HCT116 (cell line): ENCODE data around the gene GGA2. TPM values are rescaled to one million over a fixed set of nuclear protein-coding genes. Genes with fewer than 3 reads are reported as not detected.

Source experiments
- ATAC-seq: fragments of 200-7000 bp; cut with Tn5 transposase; 2 replicates; pipeline ENCODE4 v1.9.1; 2020; ENCODE audit warnings: mild to moderate bottlenecking, moderate library complexity
- BruUV-seq: library from RNA; stranded (reverse); fragments of 400-500 nt; replicated peaks from 2 replicates; lab custom pipeline; 2021; lab: Mats Ljungman, UMichigan
- CTCF ChIA-PET: fragments of 300-600 bp; sonication (Branson Sonifier 250); formaldehyde crosslinking; loops from one replicate; lab custom pipeline; 2021; ENCODE audit warnings: antibody characterized with exemption; lab: Charles Lee
- POLR2A ChIA-PET: fragments of 300-600, 350-600 bp; sonication (Branson Sonifier 250); formaldehyde crosslinking; loops from one replicate; lab custom pipeline; 2021; ENCODE audit warnings: antibody characterized with exemption; lab: Charles Lee
- RAD21 ChIA-PET, 2 experiments: fragments of 300-600 bp; sonication (Branson Sonifier 250); formaldehyde crosslinking; loops; one replicate each; lab custom pipeline; 2023; ENCODE audit warnings: low total read pairs in 2 of 2; ENCODE audit not compliant: uncharacterized antibody in 2 of 2, unreplicated experiment in 2 of 2, low non-redundant PET in 1 of 2; lab: Charles Lee
- DNase-seq: peaks from one replicate; pipeline ENCODE4 v3.0.0-alpha.2; 2010; ENCODE audit warnings: low read depth, low spot score
- H2AFZ ChIP-seq: fragments of 200-600 bp; shearing (Covaris generic), sonication (generic); 2 replicates; pipeline ENCODE4 v1.6.1; 2017; ENCODE audit warnings: low read depth, mixed run types, mixed read lengths, antibody characterized with exemption, low read length; ENCODE audit not compliant: poor library complexity, severe bottlenecking
- H3K27ac ChIP-seq: 2 replicates; pipeline ENCODE4 v1.5.1; 2012; ENCODE audit warnings: low read depth, low read length
- H3K27me3 ChIP-seq: fragments of 200-600 bp; sonication (generic); 2 replicates; pipeline ENCODE4 v1.6.1; 2016; ENCODE audit warnings: mixed run types, low read length, mixed read lengths; ENCODE audit not compliant: insufficient read depth
- H3K36me3 ChIP-seq, 2 experiments: fragments of 200-500 bp in 1 of 2; fragments of 200-600 bp in 1 of 2; sonication (Bioruptor generic) in 1 of 2; sonication (generic) in 1 of 2; 2 replicates each; pipeline versions ENCODE4 v1.5.1 to v1.6.1; 2014 to 2016; ENCODE audit warnings: low read length in 2 of 2, inconsistent platforms in 1 of 2, mixed read lengths in 1 of 2, mixed run types in 1 of 2; ENCODE audit not compliant: insufficient read depth in 2 of 2, control insufficient read depth in 1 of 2
- H3K4me1 ChIP-seq, 2 experiments: fragments of 200-600 bp in 1 of 2; sonication (generic) in 1 of 2; 2 replicates each; pipeline versions ENCODE4 v1.5.1 to v1.6.1; 2012 to 2017; ENCODE audit warnings: low read length in 2 of 2, inconsistent platforms in 1 of 2, mild to moderate bottlenecking in 1 of 2, mixed read lengths in 1 of 2, mixed run types in 1 of 2, moderate library complexity in 1 of 2; ENCODE audit not compliant: insufficient read depth in 2 of 2, control insufficient read depth in 1 of 2
- H3K4me2 ChIP-seq: fragments of 200-600 bp; sonication (generic); 2 replicates; pipeline ENCODE4 v1.6.1; 2017; ENCODE audit warnings: mixed run types, low read length, mixed read lengths
- H3K4me3 ChIP-seq, 2 experiments: fragments of 200-600 bp in 1 of 2; sonication (generic) in 1 of 2; replicated peaks in 1 of 2; 2 replicates each; pipeline ENCODE4 v1.5.1; 2011 to 2016; ENCODE audit warnings: low read length in 2 of 2, control low read depth in 1 of 2, low read depth in 1 of 2, mild to moderate bottlenecking in 1 of 2, mixed read lengths in 1 of 2, mixed run types in 1 of 2
- H3K79me2 ChIP-seq: fragments of 200-600 bp; sonication (generic); 2 replicates; pipeline ENCODE4 v1.6.1; 2017; ENCODE audit warnings: mild to moderate bottlenecking, mixed run types, low read length, moderate library complexity, mixed read lengths; ENCODE audit not compliant: insufficient read depth
- H3K9ac ChIP-seq: fragments of 200-600 bp; sonication (generic); 2 replicates; pipeline ENCODE4 v1.6.1; 2016; ENCODE audit warnings: low read length, mixed read lengths
- H3K9me2 ChIP-seq: fragments of 200-600 bp; sonication (generic), shearing (Covaris generic); 2 replicates; pipeline ENCODE4 v1.6.1; 2017; ENCODE audit warnings: mixed run types, mild to moderate bottlenecking, moderate library complexity; ENCODE audit not compliant: insufficient read depth
- H3K9me3 ChIP-seq, 2 experiments: fragments of 200-500 bp in 1 of 2; fragments of 200-600 bp in 1 of 2; sonication (Bioruptor generic) in 1 of 2; sonication (generic) in 1 of 2; 2 replicates each; pipeline ENCODE4 v1.6.1; 2014 to 2017; ENCODE audit warnings: low read length in 2 of 2, mixed read lengths in 2 of 2, inconsistent platforms in 1 of 2, low read depth in 1 of 2, mild to moderate bottlenecking in 1 of 2, mixed run types in 1 of 2, moderate library complexity in 1 of 2; ENCODE audit not compliant: control insufficient read depth in 1 of 2, insufficient read depth in 1 of 2
- H4K20me1 ChIP-seq: fragments of 200-600 bp; sonication (generic), shearing (Covaris generic); 2 replicates; pipeline ENCODE4 v1.6.1; 2017; ENCODE audit warnings: mixed run types, mild to moderate bottlenecking, moderate library complexity; ENCODE audit not compliant: insufficient read depth
- CBX3 ChIP-seq: IDR thresholded peaks from 2 replicates; pipeline ENCODE4 v1.6.1; 2012; ENCODE audit warnings: low read depth
- CTCF ChIP-seq, 3 experiments: fragments of 200-600 bp in 1 of 3; sonication (generic) in 1 of 3; IDR thresholded peaks in 2 of 3; conservative IDR thresholded peaks in 1 of 3; 2 replicates each; pipeline ENCODE4 v1.5.1; 2012 to 2017; ENCODE audit warnings: low read depth in 2 of 3, low read length in 2 of 3, antibody characterized with exemption in 1 of 3, borderline replicate concordance in 1 of 3, control low read depth in 1 of 3, mild to moderate bottlenecking in 1 of 3, mixed read lengths in 1 of 3, mixed run types in 1 of 3, moderate library complexity in 1 of 3; ENCODE audit not compliant: insufficient read depth in 1 of 3
- EGR1 ChIP-seq: IDR thresholded peaks from 2 replicates; pipeline ENCODE4 v1.6.1; 2012; ENCODE audit warnings: low read depth
- EZH2 ChIP-seq: fragments of 200-600 bp; sonication (generic); IDR thresholded peaks from 2 replicates; pipeline ENCODE4 v1.6.1; 2017; ENCODE audit warnings: antibody characterized with exemption, mixed run types
- FOSL1 ChIP-seq: IDR thresholded peaks from 2 replicates; pipeline ENCODE4 v1.6.1; 2012; ENCODE audit warnings: low read depth
- POLR2A ChIP-seq: IDR thresholded peaks from 2 replicates; pipeline ENCODE4 v1.7.0; 2011; ENCODE audit warnings: borderline replicate concordance; ENCODE audit not compliant: insufficient read depth, insufficient read length; ENCODE audit errors: extremely low read depth
- TCF7L2 ChIP-seq: IDR thresholded peaks from 2 replicates; pipeline ENCODE4 v1.7.0; 2011; ENCODE audit warnings: borderline replicate concordance, inconsistent platforms; ENCODE audit not compliant: insufficient read depth, insufficient read length; ENCODE audit errors: extremely low read depth
- YY1 ChIP-seq: IDR thresholded peaks from 2 replicates; pipeline ENCODE4 v1.6.1; 2011; ENCODE audit warnings: low read length, low read depth, moderate library complexity, mild to moderate bottlenecking; ENCODE audit not compliant: insufficient replicate concordance; ENCODE audit errors: extremely low read depth
- ZNF274 ChIP-seq: fragments of 200-500 bp; sonication (Bioruptor generic); IDR thresholded peaks from 2 replicates; pipeline ENCODE4 v1.6.1; 2014; ENCODE audit warnings: mild to moderate bottlenecking, low read depth, low read length, inconsistent platforms
- intact Hi-C: fragments of 100-400 bp; cut with micrococcal nuclease; formaldehyde crosslinking; loops from 2 replicates; pipeline ENCODE4 v1.10.0; 2022
- total RNA-seq: library from RNA; stranded (reverse); gene quantifications from one replicate; pipeline ENCODE4 v1.2.1, GENCODE V29; 2021; ENCODE audit not compliant: unreplicated experiment
- TF ChIP-seq, protein P1 (sequence below): IDR thresholded peaks from 2 replicates; pipeline ENCODE4 v1.6.1; 2012

The GGA2 gene
- total RNA-seq, 1 experiment from 2014 or later = 68.3 TPM

- TF ChIP-seq YY1 = no peak
- TF ChIP-seq POLR2A = no peak
- TF ChIP-seq CTCF (IDR thresholded peaks at IDR 0.05 in 2 of 3, conservative IDR thresholded peaks at IDR 0.05 in 1 of 3; ENCODE audit: borderline replicate concordance in 1 of 3, insufficient read depth in 1 of 3, low read depth in 2 of 3, low read length in 2 of 3) = no peak
- TF ChIP-seq CBX3 = no peak
- TF ChIP-seq TCF7L2 = no peak
- TF ChIP-seq, protein P1, sequence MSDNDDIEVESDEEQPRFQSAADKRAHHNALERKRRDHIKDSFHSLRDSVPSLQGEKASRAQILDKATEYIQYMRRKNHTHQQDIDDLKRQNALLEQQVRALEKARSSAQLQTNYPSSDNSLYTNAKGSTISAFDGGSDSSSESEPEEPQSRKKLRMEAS = no peak
- no peak for TF ChIP-seq ZNF274
- TF ChIP-seq FOSL1 = no peak
- TF ChIP-seq EZH2 = no peak
- TF ChIP-seq EGR1 = no peak
- Histone ChIP-seq H3K9me3 (no peaks in the 10 kb centered on the region), H3K4me1 (no peaks in the 10 kb centered on the region), H3K27me3 (no peaks in the 10 kb centered on the region), H2AFZ (no peak overlapping the region), H4K20me1 (no peaks in the 10 kb centered on the region), H3K9me2 (no peaks in the 10 kb centered on the region), H3K79me2 (no peaks in the 10 kb centered on the region), H3K36me3 (peaks cover 39 to 48% of the 10 kb centered on the region in 2 experiments), H3K4me2 (no peak overlapping the region), H3K9ac (no peak overlapping the region), H3K4me3 (no peak overlapping the region), H3K27ac (no peak overlapping the region)
- ChIA-PET POLR2A (no interaction called here), RAD21 (no interaction called here), CTCF (no interaction called here)
- DNase-seq (no peak), ATAC-seq (no peak)
- BruUV-seq = no TSS peak
- intact Hi-C loops = no loop called here
These were observed 14.6 kb upstream of the GGA2 start for GRCh38 chr16:23524886-23525285.
